ENCODE measurements around the gene NR2C1. TPM values are rescaled to one million over a fixed set of nuclear protein-coding genes. Genes with fewer than 3 reads are reported as not detected.

Gene NR2C1
- total and polyA plus RNA-seq, 9 of the 15 experiments (the other 6 are each of a cell fraction or from before 2014, with no cell fraction given): 8.5 to 42.4 (median 35.6) TPM

DNA sequence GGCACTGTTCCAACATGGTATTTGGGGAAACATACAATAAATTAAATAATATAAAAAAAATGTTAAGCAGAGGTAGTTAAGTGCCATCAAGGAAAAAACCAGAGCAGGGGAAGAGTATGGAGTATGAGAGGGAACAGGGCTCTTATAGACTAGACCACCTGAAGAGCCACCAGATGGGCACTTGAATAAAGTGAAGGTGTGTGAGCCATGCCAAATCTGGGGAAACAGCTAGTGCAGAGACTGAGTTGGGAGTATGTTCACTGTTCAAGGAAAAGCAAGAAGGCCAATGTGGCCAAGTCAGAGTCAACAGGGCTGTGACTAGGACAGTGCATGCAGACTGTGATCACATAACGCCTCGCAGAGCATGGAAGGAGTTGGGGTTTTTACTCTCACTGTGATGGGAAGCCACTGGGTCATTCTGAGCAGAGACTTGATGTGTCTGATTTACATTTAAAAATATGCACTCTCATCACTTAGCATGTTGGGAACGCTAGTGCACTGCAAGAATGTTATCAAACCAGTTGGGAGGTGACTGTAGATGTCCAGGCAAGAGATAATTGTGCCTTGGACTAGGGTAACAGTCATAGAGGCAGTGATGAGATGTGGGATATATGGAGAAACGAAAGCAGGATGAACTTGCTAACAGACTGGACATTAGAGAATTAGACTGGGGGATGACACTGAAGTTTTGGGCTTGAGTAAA, 95.5 kb downstream of the NR2C1 start:
- FAIRE-seq (no peak), DNase-seq (ENCODE audit: extremely low read depth in 1 of 4, low spot score in 3 of 4) (peak in 1 of 4 experiments; percentile 19), ATAC-seq (peak; percentile 72)
- no peaks in the 10 kb centered on the region for H3K9me3 ChIP-seq (replicated peaks; ENCODE audit: control insufficient read depth, insufficient read depth, low read depth, low read length)
- peaks cover 0 to 5% of the 10 kb centered on the region in 2 experiments; a peak in 2 of 5 replicates for H3K4me1 ChIP-seq (replicated peaks in 1 of 2; ENCODE audit: control insufficient read depth in 2 of 2, insufficient read depth in 2 of 2, low read length in 2 of 2)
- H3K9ac ChIP-seq (ENCODE audit: insufficient read depth in 1 of 2, low read depth in 2 of 2, low read length in 2 of 2): no peak overlapping the region
- BruUV-seq (replicated peaks): no TSS peak
- H3K27me3 ChIP-seq (ENCODE audit: control insufficient read depth in 2 of 2, insufficient read depth in 2 of 2, low read length in 2 of 2): no peaks in the 10 kb centered on the region
- 53% methylated on average over 4 of the region's 4 CpGs for WGBS (ENCODE audit: insufficient coverage, low coverage, missing lambda C conversion rate)
- ChIA-PET CTCF (ENCODE audit: low intra/inter-chr PET ratio) (no interaction called here), POLR2A (no interaction called here)
- H3K4me3 ChIP-seq: no peak overlapping the region
- no peak overlapping the region for H3K27ac ChIP-seq (ENCODE audit: extremely low read depth, low read depth, low read length)
- intact Hi-C loops (cut with micrococcal nuclease) (loop anchor here (5.0 kb wide), 1 partner anchor 46 kb away; no protein-coding TSS in a partner anchor), in situ Hi-C loops (cut with MboI) (no loop called here)
- peaks cover 3% of the 10 kb centered on the region; the same call in 2 of the 3 replicates for H3K36me3 ChIP-seq (ENCODE audit: control insufficient read depth, insufficient read depth, low read length)
- H3K79me2 ChIP-seq (ENCODE audit: control insufficient read depth, insufficient read depth, low read length): 0 out of 3 replicates have a peak, but pooled peaks cover 2% of the 10 kb centered on the region
- no peaks in the 10 kb centered on the region for H3K9me1 ChIP-seq (ENCODE audit: control insufficient read depth, insufficient read depth, low read length)
- H2AFZ ChIP-seq (ENCODE audit: low read depth, low read length): no peak overlapping the region
- no peaks in the 10 kb centered on the region for H4K20me1 ChIP-seq (replicated peaks; ENCODE audit: control insufficient read depth, insufficient read depth, low read length)
- no peak overlapping the region for H3K4me2 ChIP-seq (ENCODE audit: insufficient read depth, low read length)
- TF ChIP-seq BRD4 (IDR thresholded peaks at IDR 0.05) (no peak), ZNF140 (CRISPR knock-in tag; IDR thresholded peaks at IDR 0.05) (no peak), CBX5 (IDR thresholded peaks at IDR 0.05; ENCODE audit: borderline replicate concordance, low read depth) (no peak), ZNF133 (CRISPR knock-in tag; IDR thresholded peaks at IDR 0.05) (no peak), C11orf30 (IDR thresholded peaks at IDR 0.05; ENCODE audit: low read depth) (peak; percentile 72), ARID1B (IDR thresholded peaks at IDR 0.05) (no peak), ZNF24 (IDR thresholded peaks at IDR 0.05) (no peak), JUND (IDR thresholded peaks at IDR 0.05; ENCODE audit: borderline replicate concordance, low read depth, low read length) (no peak), JUND (tag; IDR thresholded peaks at IDR 0.05; ENCODE audit: borderline replicate concordance, low read depth, low read length) (peak; percentile 23; the same call in 1 of the 3 replicates), TAF9B (IDR thresholded peaks at IDR 0.05; ENCODE audit: partially characterized antibody) (no peak), HDAC1 (IDR thresholded peaks at IDR 0.05) (no peak), CBFA2T3 (IDR thresholded peaks at IDR 0.05) (0 out of 2 replicates have a peak, but pooled peaks have one; percentile 4), ARHGAP35 (IDR thresholded peaks at IDR 0.05; ENCODE audit: partially characterized antibody) (no peak), ZNF175 (CRISPR knock-in tag; IDR thresholded peaks at IDR 0.05; ENCODE audit: low read depth) (no peak), HMG20A (CRISPR knock-in tag; conservative IDR thresholded peaks at IDR 0.05) (no peak), NR2C2 (CRISPR knock-in tag; IDR thresholded peaks at IDR 0.05) (no peak), NR2C2 (tag; IDR thresholded peaks at IDR 0.05) (no peak)
- TF ChIP-seq, protein P1, sequence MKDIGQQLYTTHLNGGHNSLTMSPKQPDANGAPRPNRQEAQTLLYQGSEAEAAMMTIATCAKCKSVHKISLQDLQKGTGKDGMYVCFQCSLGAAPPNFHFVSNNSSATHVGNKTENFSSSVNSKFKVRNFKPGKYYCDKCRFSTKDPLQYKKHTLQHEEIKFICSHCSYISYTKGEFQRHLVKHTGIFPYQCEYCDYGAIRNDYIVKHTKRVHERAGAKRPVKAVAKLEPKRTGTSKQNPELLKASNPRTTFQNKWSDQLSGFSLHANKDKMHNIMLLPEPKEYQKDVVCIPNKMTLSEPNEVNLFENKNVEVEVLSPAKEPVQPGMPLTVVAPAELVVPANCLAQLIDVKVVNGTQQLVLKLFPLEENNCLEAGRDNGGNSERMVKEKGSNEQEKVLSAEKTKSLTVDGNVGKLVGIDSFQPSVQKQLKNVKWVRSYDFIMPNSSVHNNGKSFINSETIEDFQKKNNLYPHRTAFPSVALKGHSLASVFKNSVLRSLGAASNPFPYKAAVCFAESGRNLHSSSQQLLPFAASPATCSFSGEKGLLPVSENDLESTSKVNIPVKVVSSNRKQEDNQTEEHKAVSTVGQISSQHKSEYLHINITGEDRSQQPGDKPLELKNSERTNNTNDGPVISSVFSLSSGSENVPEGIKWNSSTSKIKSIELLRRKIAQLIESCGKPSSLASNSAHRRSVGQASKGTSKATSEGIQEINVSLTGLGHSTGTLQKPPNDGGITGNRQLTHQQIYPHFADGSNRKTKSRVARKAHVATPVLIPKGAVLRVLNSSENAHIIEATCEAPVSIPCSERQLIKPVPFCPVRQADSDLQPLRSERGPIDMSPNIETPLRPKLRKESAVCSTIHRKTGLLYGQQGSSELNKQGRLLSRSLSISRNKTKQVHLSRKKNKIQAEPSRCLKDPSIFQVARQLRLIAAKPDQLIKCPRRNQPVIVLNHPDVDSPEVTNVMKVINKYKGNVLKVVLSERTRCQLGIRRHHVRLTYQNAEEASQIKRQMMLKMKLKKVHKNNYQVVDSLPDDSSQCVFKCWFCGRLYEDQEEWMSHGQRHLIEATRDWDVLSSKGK (CRISPR knock-in tag; IDR thresholded peaks at IDR 0.05): no peak
- TF ChIP-seq, protein P2, sequence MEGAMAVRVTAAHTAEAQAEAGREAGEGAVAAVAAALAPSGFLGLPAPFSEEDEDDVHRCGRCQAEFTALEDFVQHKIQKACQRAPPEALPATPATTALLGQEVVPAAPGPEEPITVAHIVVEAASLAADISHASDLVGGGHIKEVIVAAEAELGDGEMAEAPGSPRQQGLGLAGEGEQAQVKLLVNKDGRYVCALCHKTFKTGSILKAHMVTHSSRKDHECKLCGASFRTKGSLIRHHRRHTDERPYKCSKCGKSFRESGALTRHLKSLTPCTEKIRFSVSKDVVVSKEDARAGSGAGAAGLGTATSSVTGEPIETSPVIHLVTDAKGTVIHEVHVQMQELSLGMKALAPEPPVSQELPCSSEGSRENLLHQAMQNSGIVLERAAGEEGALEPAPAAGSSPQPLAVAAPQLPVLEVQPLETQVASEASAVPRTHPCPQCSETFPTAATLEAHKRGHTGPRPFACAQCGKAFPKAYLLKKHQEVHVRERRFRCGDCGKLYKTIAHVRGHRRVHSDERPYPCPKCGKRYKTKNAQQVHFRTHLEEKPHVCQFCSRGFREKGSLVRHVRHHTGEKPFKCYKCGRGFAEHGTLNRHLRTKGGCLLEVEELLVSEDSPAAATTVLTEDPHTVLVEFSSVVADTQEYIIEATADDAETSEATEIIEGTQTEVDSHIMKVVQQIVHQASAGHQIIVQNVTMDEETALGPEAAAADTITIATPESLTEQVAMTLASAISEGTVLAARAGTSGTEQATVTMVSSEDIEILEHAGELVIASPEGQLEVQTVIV (CRISPR knock-in tag; IDR thresholded peaks at IDR 0.05; ENCODE audit: borderline replicate concordance): no peak

All from K562 (cell line).